Measurements from ENCODE around the gene AFAP1. TPM values are rescaled to one million over a fixed set of nuclear protein-coding genes. Genes with fewer than 3 reads are reported as not detected.

The AFAP1 gene
- total RNA-seq, 4 donors from 2014 or later: 15.8 to 42.9 (median 31.3) TPM

- no peaks in the 10 kb centered on the region for H3K9me3 ChIP-seq
- peaks cover 0 to 63% (median 0%) of the 10 kb centered on the region in 3 donors for H3K36me3 ChIP-seq
- H3K27me3 ChIP-seq: no peaks in the 10 kb centered on the region
- no peak for TF ChIP-seq CTCF (IDR thresholded peaks at IDR 0.05)
- H3K4me1 ChIP-seq: peaks cover 0 to 19% (median 0%) of the 10 kb centered on the region in 4 donors
- DNase-seq: no peak
- no peak overlapping the region for H3K27ac ChIP-seq
- H3K4me3 ChIP-seq: no peak overlapping the region
Measured at GRCh38 chr4:7771056-7771455, 168.6 kb downstream of the AFAP1 start.

GRCh38 chr4:7770224-7771050 lies 169.2 kb downstream of the AFAP1 start:
- H3K4me3 ChIP-seq: no peak overlapping the region
- no peak overlapping the region for H3K27ac ChIP-seq
- no peaks in the 10 kb centered on the region for H3K27me3 ChIP-seq
- H3K4me1 ChIP-seq: peaks cover 0 to 19% (median 0%) of the 10 kb centered on the region in 4 donors
- peak in 4 of 6 experiments; percentile 27 to 48 (median 44) for TF ChIP-seq CTCF (IDR thresholded peaks at IDR 0.05)
- no peak for TF ChIP-seq POLR2A (IDR thresholded peaks at IDR 0.05)
- H3K9me3 ChIP-seq: no peaks in the 10 kb centered on the region
- DNase-seq: peak in 1 of 3 donors; percentile 50
- peaks cover 0 to 67% (median 0%) of the 10 kb centered on the region in 3 donors for H3K36me3 ChIP-seq

- peak in 1 of 3 donors; percentile 13 for DNase-seq
- Histone ChIP-seq H3K27me3 (no peaks in the 10 kb centered on the region), H3K27ac (no peak overlapping the region), H3K36me3 (peaks cover 0 to 71% (median 0%) of the 10 kb centered on the region in 3 donors), H3K4me1 (peaks cover 0 to 19% (median 0%) of the 10 kb centered on the region in 4 donors), H3K4me3 (no peak overlapping the region), H3K9me3 (no peaks in the 10 kb centered on the region)
- TF ChIP-seq CTCF (IDR thresholded peaks at IDR 0.05) (no peak), POLR2A (IDR thresholded peaks at IDR 0.05) (no peak)
Measured at GRCh38 chr4:7769396-7770223, 170.1 kb downstream of the AFAP1 start.

- Histone ChIP-seq H3K4me3 (no peak overlapping the region), H3K27ac (no peak overlapping the region), H3K27me3 (no peaks in the 10 kb centered on the region), H3K9me3 (no peaks in the 10 kb centered on the region), H3K4me1 (peaks cover 0 to 15% (median 0%) of the 10 kb centered on the region in 4 donors), H3K36me3 (peaks cover 0 to 70% (median 0%) of the 10 kb centered on the region in 3 donors)
- DNase-seq: no peak
- TF ChIP-seq CTCF (IDR thresholded peaks at IDR 0.05): no peak
- no peak for TF ChIP-seq POLR2A (IDR thresholded peaks at IDR 0.05)
Measured at GRCh38 chr4:7768736-7769135, 170.9 kb downstream of the AFAP1 start.

- Histone ChIP-seq H3K27ac (no peak overlapping the region), H3K27me3 (no peaks in the 10 kb centered on the region), H3K9me3 (no peaks in the 10 kb centered on the region), H3K4me1 (peaks cover 0 to 8% (median 0%) of the 10 kb centered on the region in 4 donors), H3K36me3 (peaks cover 0 to 77% (median 0%) of the 10 kb centered on the region in 3 donors), H3K4me3 (no peak overlapping the region)
- peak in 1 of 3 donors; percentile 18 for DNase-seq
- TF ChIP-seq CTCF (IDR thresholded peaks at IDR 0.05) (no peak), POLR2A (IDR thresholded peaks at IDR 0.05) (no peak)
Measured at GRCh38 chr4:7767966-7768365, 171.7 kb downstream of the AFAP1 start.

All from Peyer's patch (tissue), 4 donors.